ENCODE measurements around the gene ALDH3B1. TPM values are rescaled to one million over a fixed set of nuclear protein-coding genes. Genes with fewer than 3 reads are reported as not detected.
"Not testable (repeated sequence)": the region's sequence is repeated elsewhere in the genome, so short reads cannot be mapped to it uniquely, and the experiment has no call there.

Gene ALDH3B1
- total RNA-seq, 1 donor from 2014 or later = 42.8 TPM

DNA sequence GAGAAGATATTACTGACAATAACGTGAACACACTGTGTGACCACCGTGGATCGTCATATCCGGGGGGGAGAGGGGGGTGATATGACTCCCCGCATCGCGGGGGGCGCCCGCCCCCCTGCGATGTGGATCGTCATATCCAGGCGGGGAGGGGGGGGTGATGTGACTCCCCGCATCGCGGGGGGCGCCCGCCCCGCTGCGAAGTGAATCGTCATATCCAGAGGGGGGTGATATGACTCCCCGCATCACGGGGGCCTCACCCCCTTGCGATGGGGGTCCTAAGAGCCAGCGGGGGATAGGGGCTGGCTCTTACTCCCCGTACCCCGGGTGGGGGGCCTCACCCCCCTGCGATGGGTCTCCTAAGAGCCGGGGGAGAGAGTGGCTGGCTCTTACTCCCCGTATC is 26.2 kb upstream of the ALDH3B1 start:
- no peak overlapping the region for H3K4me3 ChIP-seq
- H3K9me3 ChIP-seq = no peaks in the 10 kb centered on the region
- no peaks in the 10 kb centered on the region for H3K27me3 ChIP-seq
- H3K27ac ChIP-seq = no peak overlapping the region
- intact Hi-C loops (cut with DNase I) = no loop called here
- peak in 1 of 2 donors; percentile 18 for DNase-seq (ENCODE audit: low spot score in 2 of 2)
- no peaks in the 10 kb centered on the region for H3K4me1 ChIP-seq
- H3K36me3 ChIP-seq = no peaks in the 10 kb centered on the region
- TF ChIP-seq, protein P1, sequence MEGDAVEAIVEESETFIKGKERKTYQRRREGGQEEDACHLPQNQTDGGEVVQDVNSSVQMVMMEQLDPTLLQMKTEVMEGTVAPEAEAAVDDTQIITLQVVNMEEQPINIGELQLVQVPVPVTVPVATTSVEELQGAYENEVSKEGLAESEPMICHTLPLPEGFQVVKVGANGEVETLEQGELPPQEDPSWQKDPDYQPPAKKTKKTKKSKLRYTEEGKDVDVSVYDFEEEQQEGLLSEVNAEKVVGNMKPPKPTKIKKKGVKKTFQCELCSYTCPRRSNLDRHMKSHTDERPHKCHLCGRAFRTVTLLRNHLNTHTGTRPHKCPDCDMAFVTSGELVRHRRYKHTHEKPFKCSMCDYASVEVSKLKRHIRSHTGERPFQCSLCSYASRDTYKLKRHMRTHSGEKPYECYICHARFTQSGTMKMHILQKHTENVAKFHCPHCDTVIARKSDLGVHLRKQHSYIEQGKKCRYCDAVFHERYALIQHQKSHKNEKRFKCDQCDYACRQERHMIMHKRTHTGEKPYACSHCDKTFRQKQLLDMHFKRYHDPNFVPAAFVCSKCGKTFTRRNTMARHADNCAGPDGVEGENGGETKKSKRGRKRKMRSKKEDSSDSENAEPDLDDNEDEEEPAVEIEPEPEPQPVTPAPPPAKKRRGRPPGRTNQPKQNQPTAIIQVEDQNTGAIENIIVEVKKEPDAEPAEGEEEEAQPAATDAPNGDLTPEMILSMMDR (IDR thresholded peaks at IDR 0.05) = no peak

DNA sequence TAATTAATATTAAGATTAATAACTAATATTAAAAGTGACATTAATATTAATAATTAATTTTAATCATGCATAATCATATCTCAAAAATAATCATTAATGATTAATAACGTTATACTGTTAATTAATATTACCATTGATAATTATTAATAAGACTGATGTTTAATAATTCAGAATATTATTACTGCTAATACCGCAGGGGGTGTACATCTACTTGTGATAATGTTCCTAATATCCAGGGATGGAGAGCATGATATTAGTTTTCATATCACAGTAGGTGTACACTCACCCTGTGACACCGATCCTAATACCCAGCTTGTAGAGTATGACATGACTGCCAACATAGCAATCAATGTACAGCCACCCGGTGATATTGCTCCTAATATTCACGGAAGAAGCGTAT is 24.8 kb upstream of the ALDH3B1 start:
- intact Hi-C loops (cut with DNase I); H3K4me1 ChIP-seq; H3K4me3 ChIP-seq; H3K36me3 ChIP-seq; H3K9me3 ChIP-seq; H3K27ac ChIP-seq; H3K27me3 ChIP-seq; DNase-seq (ENCODE audit: low spot score in 2 of 2): not testable (repeated sequence)

DNA sequence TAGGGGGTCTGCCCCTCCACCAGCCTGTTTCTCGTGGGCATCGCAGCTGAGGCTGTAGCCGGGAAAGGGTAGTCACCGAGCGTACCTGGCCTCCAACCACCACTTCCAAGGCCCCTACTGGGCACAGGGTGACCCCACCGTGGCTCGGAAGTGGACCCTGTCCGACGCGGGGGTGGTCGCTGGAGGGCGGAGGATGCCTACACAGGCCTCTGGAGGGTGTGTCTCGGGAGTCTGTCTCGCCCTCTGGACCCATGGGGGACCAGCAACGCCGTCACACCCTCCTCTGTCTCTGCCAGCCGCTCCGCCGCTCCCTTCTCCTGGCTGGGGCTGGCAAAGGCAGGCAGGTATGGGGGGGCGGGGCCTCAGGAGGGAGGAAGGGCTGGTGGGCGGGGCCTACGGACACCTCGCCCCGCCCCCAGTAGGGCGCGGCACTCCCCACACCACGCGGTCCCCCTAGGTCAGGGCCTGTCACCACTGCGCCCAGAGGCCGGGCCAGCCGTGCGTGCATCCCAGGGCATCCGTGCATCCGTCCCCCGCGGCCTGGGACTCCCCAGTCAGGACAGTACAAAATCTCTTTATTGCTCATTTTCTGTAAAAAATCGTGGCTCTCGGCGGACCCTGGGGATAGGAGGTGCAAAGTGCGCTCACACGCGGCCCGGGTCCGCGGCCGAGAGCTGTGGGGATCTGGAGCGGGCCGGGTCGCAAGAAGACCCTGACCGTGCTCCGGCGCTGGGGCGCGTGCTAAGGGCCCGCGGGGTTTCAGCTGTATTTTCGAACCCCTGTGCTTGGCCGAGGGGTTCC is 19.4 kb upstream of the ALDH3B1 start:
- H3K27me3 ChIP-seq; intact Hi-C loops (cut with DNase I); H3K4me1 ChIP-seq; DNase-seq (ENCODE audit: low spot score in 2 of 2); H3K9me3 ChIP-seq; H3K27ac ChIP-seq; H3K36me3 ChIP-seq: not testable (repeated sequence)
- peak overlapping the region; percentile 21 to 55 for H3K4me3 ChIP-seq

DNA sequence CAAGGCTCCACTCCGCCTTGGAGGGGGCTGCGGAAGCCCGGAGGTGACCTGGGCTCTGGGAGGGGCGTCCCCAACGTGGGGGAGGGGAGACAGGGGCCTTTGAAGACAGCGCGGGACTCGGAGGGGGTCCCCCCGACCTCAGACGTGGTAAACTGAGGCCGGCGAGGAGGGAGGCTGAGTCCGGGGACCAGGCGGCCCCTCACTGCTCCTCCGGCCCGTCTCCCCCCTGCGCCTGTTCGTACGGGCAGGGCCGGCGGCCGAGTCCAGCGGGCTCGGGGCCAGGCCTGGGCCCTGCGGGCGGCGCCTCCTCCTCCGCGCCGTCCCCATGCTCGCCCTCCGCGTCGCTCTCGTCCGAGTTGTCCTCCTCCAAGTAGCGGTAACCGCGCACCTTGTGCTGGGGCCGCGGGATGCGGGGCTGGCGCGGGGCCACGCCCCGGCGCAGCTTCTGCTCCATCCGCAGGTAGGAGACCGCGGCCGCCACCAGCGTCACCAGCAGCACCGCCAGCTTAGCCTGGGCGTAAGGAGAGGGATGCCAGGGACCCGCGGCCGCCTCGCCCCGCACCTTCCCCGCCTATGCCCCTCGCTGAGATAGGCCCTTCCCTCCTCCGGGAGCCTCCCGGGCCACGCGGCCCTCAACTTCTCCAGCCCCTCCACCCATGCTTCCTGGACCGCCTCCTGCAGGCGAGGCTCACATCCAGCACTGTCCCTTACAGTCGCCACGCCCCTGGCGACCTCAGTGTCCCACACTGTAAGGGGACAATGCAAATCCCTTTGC is 18.6 kb upstream of the ALDH3B1 start:
- intact Hi-C loops (cut with DNase I); H3K9me3 ChIP-seq; H3K27ac ChIP-seq; H3K27me3 ChIP-seq; DNase-seq (ENCODE audit: low spot score in 2 of 2); H3K4me1 ChIP-seq; H3K36me3 ChIP-seq: not testable (repeated sequence)
- peak overlapping the region; percentile 21 to 55 for H3K4me3 ChIP-seq

DNA sequence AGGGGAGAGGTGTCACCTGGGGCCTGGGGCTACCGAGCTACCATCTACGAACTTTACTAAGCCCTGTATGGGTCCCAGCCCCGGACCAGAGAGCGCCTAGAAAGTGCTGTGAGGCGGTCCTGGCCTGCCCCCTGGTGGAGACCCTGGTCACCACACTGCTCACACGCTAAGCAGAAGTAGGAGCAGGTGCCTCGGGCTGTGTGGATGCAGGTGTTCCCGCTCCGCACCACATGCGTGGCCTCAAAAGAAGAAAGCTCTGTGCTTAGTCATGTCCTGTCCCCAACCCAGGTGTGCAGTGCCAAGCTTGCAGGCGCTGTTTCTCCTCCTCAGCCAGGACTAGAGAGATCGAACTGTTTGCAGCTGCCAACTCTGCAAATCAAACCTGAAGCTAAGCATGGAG is 16.3 kb upstream of the ALDH3B1 start:
- intact Hi-C loops (cut with DNase I) = not testable (repeated sequence)

DNA sequence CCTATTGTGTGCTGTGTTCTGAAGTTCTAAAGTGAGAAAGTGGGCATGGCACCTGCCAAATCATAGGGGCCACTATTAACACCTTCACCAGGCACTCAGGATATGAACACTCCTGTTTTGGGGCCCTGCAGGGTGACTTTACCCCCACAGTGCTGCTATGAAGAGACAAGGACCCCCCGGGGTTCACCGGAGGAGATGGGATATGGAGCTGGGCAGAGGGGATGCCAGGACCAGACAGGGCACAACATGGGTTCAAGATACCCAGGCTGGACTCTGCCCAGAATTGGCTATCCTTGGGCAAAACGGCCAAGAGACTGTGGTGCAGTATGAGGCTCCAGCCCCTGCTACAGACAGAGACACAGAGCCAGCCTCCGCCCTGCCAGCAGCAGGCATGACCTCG is 15.7 kb upstream of the ALDH3B1 start:
- H3K4me3 ChIP-seq; H3K36me3 ChIP-seq; H3K27ac ChIP-seq; H3K4me1 ChIP-seq; H3K27me3 ChIP-seq; DNase-seq (ENCODE audit: low spot score in 2 of 2); intact Hi-C loops (cut with DNase I); H3K9me3 ChIP-seq: not testable (repeated sequence)

More for the DNA sequence above, 16.3 kb upstream of the ALDH3B1 start:
- TF ChIP-seq, protein P1 (IDR thresholded peaks at IDR 0.05) = peak; percentile 19 to 41 (median 34)
- not testable (repeated sequence) for H3K27me3 ChIP-seq; DNase-seq (ENCODE audit: low spot score in 2 of 2); H3K36me3 ChIP-seq; H3K9me3 ChIP-seq; H3K27ac ChIP-seq; H3K4me3 ChIP-seq; H3K4me1 ChIP-seq

DNA sequence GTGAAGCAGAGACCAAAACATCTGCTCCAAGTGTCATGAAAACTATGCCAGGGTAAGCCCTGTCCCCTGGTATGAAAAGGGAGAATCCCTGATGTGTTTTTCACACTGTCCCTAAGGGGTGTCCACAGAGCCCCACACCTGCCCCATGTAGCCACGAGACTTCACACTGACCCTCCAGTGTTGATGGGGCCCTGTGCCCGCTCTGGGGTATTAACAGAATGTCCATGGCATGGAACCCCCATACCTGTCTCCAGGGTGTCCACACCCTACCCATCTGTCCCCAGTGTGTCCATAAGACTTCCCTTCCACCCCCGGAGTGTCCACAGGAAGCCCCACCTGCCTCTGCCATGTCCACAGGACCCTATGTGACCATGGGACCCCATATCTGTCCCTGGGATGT is 15.0 kb upstream of the ALDH3B1 start:
- H3K27ac ChIP-seq; intact Hi-C loops (cut with DNase I); DNase-seq (ENCODE audit: low spot score in 2 of 2); H3K4me1 ChIP-seq; H3K27me3 ChIP-seq; H3K36me3 ChIP-seq; H3K4me3 ChIP-seq; H3K9me3 ChIP-seq: not testable (repeated sequence)

DNA sequence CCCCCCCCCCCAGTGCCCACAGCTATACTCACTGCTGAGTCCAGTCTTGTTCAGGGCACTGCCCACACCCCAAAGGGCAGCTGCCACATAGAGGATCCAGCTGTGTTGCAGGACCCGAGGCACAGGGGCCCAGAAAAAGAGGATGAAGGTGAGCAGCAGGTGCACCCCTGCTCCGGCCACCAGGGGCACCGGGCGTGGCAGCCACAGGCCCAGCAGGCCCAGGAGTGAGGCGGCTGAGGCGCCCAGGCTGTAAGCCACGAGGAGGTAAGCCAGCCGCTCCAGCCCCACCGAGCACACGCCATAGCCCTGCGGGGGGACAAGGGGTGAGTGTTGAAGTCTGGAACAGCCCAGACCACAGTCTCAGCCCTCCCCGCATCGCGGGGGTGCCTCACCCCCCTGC is 14.5 kb upstream of the ALDH3B1 start:
- H3K36me3 ChIP-seq; H3K9me3 ChIP-seq; intact Hi-C loops (cut with DNase I); H3K4me1 ChIP-seq; H3K27ac ChIP-seq; H3K27me3 ChIP-seq; H3K4me3 ChIP-seq; DNase-seq (ENCODE audit: low spot score in 2 of 2): not testable (repeated sequence)
